Naive thymus-derived CD8-positive, alpha-beta T cell (primary cell): ENCODE measurements around the gene TBC1D5. TPM values are rescaled to one million over a fixed set of nuclear protein-coding genes. Genes with fewer than 3 reads are reported as not detected.

Experiments
- ATAC-seq, 2 donors: fragments of 150-1000 bp; cut with Tn5 transposase in 1 of 2; sonication (Bioruptor Pico), chemical (Tn5 transposase) in 1 of 2; 1 replicate in 1 of 2; 2 replicates in 1 of 2; pipeline ENCODE4 v1.10.0; 2021; ENCODE audit warnings: mild to moderate bottlenecking in 2 of 2, moderate library complexity in 2 of 2
- POLR2A ChIA-PET: fragments of 350-600 bp; sonication (Branson Sonifier 250); formaldehyde crosslinking; loops from one replicate; lab custom pipeline; 2021; ENCODE audit warnings: antibody characterized with exemption; lab: Charles Lee
- DNase-seq, 10 donors: peaks; one replicate each; pipeline versions ENCODE4 v3.0.0 to v3.0.0-alpha.2; 2020 to 2022
- H3K27ac Mint-ChIP-seq, 10 donors: one replicate each; pipeline ENCODE4 v1.8.0; 2020 to 2022; ENCODE audit warnings: mild to moderate bottlenecking in 10 of 10, mixed read lengths in 10 of 10, moderate library complexity in 4 of 10, inconsistent platforms in 1 of 10
- H3K27me3 Mint-ChIP-seq, 5 donors: one replicate each; pipeline ENCODE4 v1.8.0; 2021 to 2022; ENCODE audit warnings: mixed read lengths in 5 of 5
- H3K36me3 Mint-ChIP-seq, 3 donors: one replicate each; pipeline ENCODE4 v1.8.0; 2020 to 2022; ENCODE audit warnings: mixed read lengths in 3 of 3, mild to moderate bottlenecking in 2 of 3, inconsistent platforms in 1 of 3
- H3K4me1 Mint-ChIP-seq, 4 donors: one replicate each; pipeline ENCODE4 v1.8.0; 2021 to 2022; ENCODE audit warnings: mixed read lengths in 4 of 4
- H3K4me3 Mint-ChIP-seq, 10 donors: one replicate each; pipeline ENCODE4 v1.8.0; 2020 to 2022; ENCODE audit warnings: mild to moderate bottlenecking in 10 of 10, mixed read lengths in 10 of 10, moderate library complexity in 6 of 10, inconsistent platforms in 1 of 10
- H3K9me3 Mint-ChIP-seq, 9 donors: one replicate each; pipeline ENCODE4 v1.8.0; 2020 to 2022; ENCODE audit warnings: mixed read lengths in 9 of 9, mild to moderate bottlenecking in 3 of 9, inconsistent platforms in 1 of 9, moderate library complexity in 1 of 9
- polyA plus RNA-seq, 3 donors: library from polyadenylated mRNA; unstranded; fragments of 300-500 nt; fragmentation: Illumina TruSeq; gene quantifications; one replicate each; pipeline ENCODE4 v1.2.3, GENCODE V29; 2021
- total RNA-seq, 8 experiments: library from RNA in 2 of 8; stranded (reverse) in 2 of 8; gene quantifications; one replicate each; pipeline ENCODE4 v1.2.3 and lab custom pipeline; 2021 to 2026

TBC1D5 gene
- total and polyA plus RNA-seq, 5 experiments from 2014 or later: 21.8 to 34.7 (median 27.2) TPM

GRCh38 chr3:17290894-17291293 lies 451.5 kb downstream of the TBC1D5 start:
- Mint-ChIP-seq H3K9me3 (no peaks in the 10 kb centered on the region), H3K36me3 (peaks cover 4 to 26% (median 20%) of the 10 kb centered on the region in 3 donors)
- POLR2A ChIA-PET: no interaction called here

GRCh38 chr3:17288839-17289399 lies 453.5 kb downstream of the TBC1D5 start:
- Mint-ChIP-seq H3K27ac (no peak overlapping the region), H3K27me3 (no peaks in the 10 kb centered on the region), H3K9me3 (no peaks in the 10 kb centered on the region), H3K4me1 (no peaks in the 10 kb centered on the region), H3K4me3 (no peak overlapping the region), H3K36me3 (peaks cover 4 to 26% (median 21%) of the 10 kb centered on the region in 3 donors)
- POLR2A ChIA-PET: no interaction called here
- DNase-seq: no peak
- ATAC-seq: no peak

More at GRCh38 chr3:17290894-17291293, 451.5 kb downstream of the TBC1D5 start:
- Mint-ChIP-seq H3K4me3 (no peak overlapping the region), H3K27ac (no peak overlapping the region), H3K4me1 (peaks cover 0 to 3% (median 0%) of the 10 kb centered on the region in 4 donors), H3K27me3 (no peaks in the 10 kb centered on the region)
- DNase-seq (no peak), ATAC-seq (no peak)

GRCh38 chr3:17287006-17287689 lies 455.3 kb downstream of the TBC1D5 start:
- no peaks in the 10 kb centered on the region for H3K27me3 Mint-ChIP-seq
- no peak overlapping the region for H3K27ac Mint-ChIP-seq
- H3K9me3 Mint-ChIP-seq: no peaks in the 10 kb centered on the region
- ATAC-seq (no peak), DNase-seq (no peak)
- no peak overlapping the region for H3K4me3 Mint-ChIP-seq
- no peaks in the 10 kb centered on the region for H3K4me1 Mint-ChIP-seq
- H3K36me3 Mint-ChIP-seq: peaks cover 4 to 26% (median 21%) of the 10 kb centered on the region in 3 donors
- POLR2A ChIA-PET: no interaction called here

DNA sequence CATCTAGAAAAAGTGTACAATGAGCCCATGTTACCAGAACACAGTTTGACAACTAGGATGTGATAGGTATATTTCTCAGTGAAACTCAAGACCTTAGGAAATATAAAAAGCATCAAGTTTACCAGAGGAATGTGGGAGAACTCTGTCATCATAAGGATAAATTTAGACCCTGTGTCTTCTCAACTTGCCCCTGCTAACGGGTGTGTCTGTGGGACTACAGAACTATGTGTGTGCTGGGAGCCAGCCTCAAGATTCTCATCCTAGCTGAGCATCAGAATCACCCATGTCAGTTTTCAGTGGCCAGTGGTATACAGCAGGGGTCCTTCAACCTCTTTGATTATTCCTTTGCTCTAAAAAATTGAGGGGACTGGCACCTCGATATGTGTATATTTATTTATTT lies 464.4 kb downstream of the TBC1D5 start:
- POLR2A ChIA-PET: no interaction called here
- Mint-ChIP-seq H3K4me1 (no peaks in the 10 kb centered on the region), H3K36me3 (peaks cover 0 to 12% (median 9%) of the 10 kb centered on the region in 3 donors)

DNA sequence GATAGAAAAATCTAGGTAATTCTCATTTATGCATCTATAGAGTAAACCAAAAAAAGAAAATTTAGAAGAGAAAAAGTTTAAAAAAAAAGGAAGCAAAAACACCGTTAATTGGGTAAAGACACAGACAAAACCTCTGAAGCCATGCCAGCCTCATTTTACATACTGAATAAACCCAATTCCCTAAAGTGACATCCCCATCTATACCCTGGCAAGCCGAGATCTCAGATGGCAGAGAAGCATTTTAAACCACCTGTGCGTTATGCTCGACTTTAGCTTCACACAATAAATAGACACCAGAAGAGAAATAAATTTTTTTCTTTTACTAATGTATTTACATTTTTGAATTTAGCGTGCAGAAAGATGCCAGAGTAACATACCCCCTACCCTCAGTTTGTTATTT lies 475.6 kb downstream of the TBC1D5 start:
- Mint-ChIP-seq H3K27me3 (no peaks in the 10 kb centered on the region), H3K4me3 (no peak overlapping the region), H3K4me1 (no peaks in the 10 kb centered on the region), H3K27ac (no peak overlapping the region), H3K36me3 (peaks cover 0 to 7% (median 0%) of the 10 kb centered on the region in 3 donors), H3K9me3 (no peaks in the 10 kb centered on the region)
- no peak for ATAC-seq
- POLR2A ChIA-PET: no interaction called here
- DNase-seq: no peak

More for the DNA sequence above, 464.4 kb downstream of the TBC1D5 start:
- Mint-ChIP-seq H3K27me3 (no peaks in the 10 kb centered on the region), H3K9me3 (no peaks in the 10 kb centered on the region), H3K4me3 (no peak overlapping the region), H3K27ac (no peak overlapping the region)
- ATAC-seq (no peak), DNase-seq (no peak)

- H3K9me3 Mint-ChIP-seq: no peaks in the 10 kb centered on the region
- POLR2A ChIA-PET: no interaction called here
- no peaks in the 10 kb centered on the region for H3K27me3 Mint-ChIP-seq
- peaks cover 0 to 2% (median 0%) of the 10 kb centered on the region in 3 donors for H3K36me3 Mint-ChIP-seq
- ATAC-seq (no peak), DNase-seq (no peak)
- no peak overlapping the region for H3K27ac Mint-ChIP-seq
- no peak overlapping the region for H3K4me3 Mint-ChIP-seq
- H3K4me1 Mint-ChIP-seq: no peaks in the 10 kb centered on the region
Measured at GRCh38 chr3:17261627-17262369, 480.6 kb downstream of the TBC1D5 start.

- peaks cover 0 to 2% (median 0%) of the 10 kb centered on the region in 3 donors for H3K36me3 Mint-ChIP-seq
- H3K4me3 Mint-ChIP-seq: no peak overlapping the region
- H3K9me3 Mint-ChIP-seq: no peaks in the 10 kb centered on the region
- ATAC-seq: no peak
- DNase-seq: no peak
- H3K27me3 Mint-ChIP-seq: no peaks in the 10 kb centered on the region
- no peaks in the 10 kb centered on the region for H3K4me1 Mint-ChIP-seq
- H3K27ac Mint-ChIP-seq: peak overlapping the region in 2 of 10 donors; percentile 11 to 55
- POLR2A ChIA-PET: no interaction called here
Measured at GRCh38 chr3:17260257-17260656, 482.2 kb downstream of the TBC1D5 start.

GRCh38 chr3:17259685-17260084 lies 482.7 kb downstream of the TBC1D5 start:
- H3K9me3 Mint-ChIP-seq: no peaks in the 10 kb centered on the region
- H3K27me3 Mint-ChIP-seq: no peaks in the 10 kb centered on the region
- no peaks in the 10 kb centered on the region for H3K4me1 Mint-ChIP-seq
- peaks cover 0 to 2% (median 0%) of the 10 kb centered on the region in 3 donors for H3K36me3 Mint-ChIP-seq
- no peak for DNase-seq
- H3K27ac Mint-ChIP-seq: no peak overlapping the region
- ATAC-seq: no peak
- H3K4me3 Mint-ChIP-seq: no peak overlapping the region
- POLR2A ChIA-PET: no interaction called here

- H3K27me3 Mint-ChIP-seq: no peaks in the 10 kb centered on the region
- POLR2A ChIA-PET: no interaction called here
- no peaks in the 10 kb centered on the region for H3K9me3 Mint-ChIP-seq
Measured at GRCh38 chr3:17258823-17259436, 483.5 kb downstream of the TBC1D5 start.

GRCh38 chr3:17257269-17257668 lies 485.2 kb downstream of the TBC1D5 start:
- no peak for ATAC-seq
- H3K4me3 Mint-ChIP-seq: no peak overlapping the region
- DNase-seq: no peak
- no peaks in the 10 kb centered on the region for H3K4me1 Mint-ChIP-seq
- POLR2A ChIA-PET: no interaction called here
- no peaks in the 10 kb centered on the region for H3K27me3 Mint-ChIP-seq
- H3K27ac Mint-ChIP-seq: no peak overlapping the region
- no peaks in the 10 kb centered on the region for H3K9me3 Mint-ChIP-seq
- peaks cover 0 to 3% (median 0%) of the 10 kb centered on the region in 3 donors for H3K36me3 Mint-ChIP-seq

More at GRCh38 chr3:17258823-17259436, 483.5 kb downstream of the TBC1D5 start:
- H3K36me3 Mint-ChIP-seq: peaks cover 0 to 2% (median 0%) of the 10 kb centered on the region in 3 donors
- no peak for ATAC-seq
- no peaks in the 10 kb centered on the region for H3K4me1 Mint-ChIP-seq
- no peak overlapping the region for H3K27ac Mint-ChIP-seq
- DNase-seq: peak in 5 of 10 donors; percentile 5 to 55 (median 48)
- no peak overlapping the region for H3K4me3 Mint-ChIP-seq

DNA sequence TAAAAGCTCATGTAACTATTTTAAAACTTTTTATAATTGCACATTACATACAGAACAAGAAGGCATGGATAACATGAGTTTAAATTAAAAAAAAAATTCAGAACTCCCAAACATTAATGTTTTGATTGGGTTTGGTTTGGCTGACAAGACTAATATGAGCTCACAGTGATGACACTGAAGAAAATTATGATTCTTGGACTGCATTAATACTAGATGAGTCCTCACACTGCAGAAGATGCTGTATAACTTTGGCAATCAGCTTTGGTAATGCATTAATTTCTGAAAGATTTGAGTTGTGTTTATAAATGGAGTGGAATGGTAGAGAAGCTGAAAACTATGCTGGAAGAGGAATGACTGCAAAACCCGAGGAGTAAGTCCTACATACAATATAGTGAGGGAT lies 498.8 kb downstream of the TBC1D5 start:
- no peaks in the 10 kb centered on the region for H3K4me1 Mint-ChIP-seq
- DNase-seq (no peak), ATAC-seq (no peak)
- POLR2A ChIA-PET: interaction anchor here (0.6 kb wide), 1 partner anchor 172 kb away, joined by 4 read pairs; no protein-coding TSS in a partner anchor
- no peaks in the 10 kb centered on the region for H3K9me3 Mint-ChIP-seq
- H3K36me3 Mint-ChIP-seq: peaks cover 0 to 4% (median 0%) of the 10 kb centered on the region in 3 donors
- no peaks in the 10 kb centered on the region for H3K27me3 Mint-ChIP-seq
- H3K27ac Mint-ChIP-seq: no peak overlapping the region
- H3K4me3 Mint-ChIP-seq: no peak overlapping the region

DNA sequence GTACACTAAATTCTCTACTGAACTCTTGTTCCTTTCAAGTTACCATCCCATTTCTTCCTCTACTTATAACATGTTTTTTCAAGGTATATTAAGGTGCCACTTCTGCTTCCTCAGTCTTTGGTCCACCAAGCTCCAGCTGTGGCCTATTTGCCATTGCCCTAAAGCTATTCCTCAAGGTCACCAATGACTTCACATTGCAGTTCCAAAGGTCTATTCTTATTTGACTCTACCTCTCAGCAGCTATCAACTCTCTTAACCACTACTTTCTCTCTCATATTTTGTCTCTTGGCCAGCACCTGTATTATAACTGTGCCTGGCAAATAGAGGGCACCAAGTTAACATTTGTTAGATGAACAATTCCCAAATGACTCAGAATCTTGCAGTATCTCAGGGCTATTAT lies 503.0 kb downstream of the TBC1D5 start:
- no peak overlapping the region for H3K4me3 Mint-ChIP-seq
- H3K4me1 Mint-ChIP-seq: peaks cover 5 to 15% (median 14%) of the 10 kb centered on the region in 4 donors
- no peaks in the 10 kb centered on the region for H3K27me3 Mint-ChIP-seq
- POLR2A ChIA-PET: no interaction called here
- H3K27ac Mint-ChIP-seq: peak overlapping the region in 1 of 10 donors; percentile 1
- no peaks in the 10 kb centered on the region for H3K36me3 Mint-ChIP-seq
- DNase-seq (no peak), ATAC-seq (no peak)
- H3K9me3 Mint-ChIP-seq: no peaks in the 10 kb centered on the region
